Ishikawa (cell line): Measurements from ENCODE around the gene MYO1E.

Experiments used
- RAD21 ChIP-seq: IDR thresholded peaks from 2 replicates; pipeline ENCODE4 v1.6.1; 2012; ENCODE audit warnings: low read depth
- TEAD4 ChIP-seq: IDR thresholded peaks from 2 replicates; pipeline ENCODE4 v1.6.1; 2012
- TF ChIP-seq, protein P1 (sequence below): IDR thresholded peaks from 2 replicates; pipeline ENCODE4 v1.6.1; 2012

DNA sequence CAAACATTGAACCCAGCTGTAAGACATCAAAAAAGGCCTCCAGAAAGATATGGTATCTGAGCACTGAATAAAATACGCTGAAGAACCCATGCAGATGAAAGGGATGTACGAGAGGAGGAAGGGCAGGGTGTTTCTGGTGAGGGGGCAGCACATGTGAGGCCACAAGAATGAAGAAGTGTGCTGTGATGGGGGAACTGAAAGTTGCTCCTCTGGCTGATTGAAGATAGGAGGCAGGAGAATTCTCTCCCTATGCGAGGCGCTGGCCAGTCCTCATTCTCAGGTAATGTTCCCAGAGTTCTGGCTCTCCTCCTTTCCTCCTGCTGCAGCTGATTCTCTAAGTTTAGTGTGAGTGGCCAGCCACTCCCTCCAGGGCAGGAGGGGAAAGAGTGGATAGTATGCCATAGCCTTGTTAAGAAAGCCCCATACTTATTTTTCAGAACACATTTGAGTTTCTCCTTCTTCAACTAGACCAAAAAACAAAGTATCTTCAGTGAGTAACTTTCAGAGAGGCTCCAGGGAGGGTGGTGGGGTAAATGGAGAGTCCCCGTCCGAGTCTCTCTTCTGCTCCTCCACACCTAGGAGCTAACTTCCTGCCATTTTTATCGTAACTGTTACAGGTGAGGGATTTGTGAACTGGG, 26.9 kb upstream of the MYO1E start:
- TF ChIP-seq, protein P1, sequence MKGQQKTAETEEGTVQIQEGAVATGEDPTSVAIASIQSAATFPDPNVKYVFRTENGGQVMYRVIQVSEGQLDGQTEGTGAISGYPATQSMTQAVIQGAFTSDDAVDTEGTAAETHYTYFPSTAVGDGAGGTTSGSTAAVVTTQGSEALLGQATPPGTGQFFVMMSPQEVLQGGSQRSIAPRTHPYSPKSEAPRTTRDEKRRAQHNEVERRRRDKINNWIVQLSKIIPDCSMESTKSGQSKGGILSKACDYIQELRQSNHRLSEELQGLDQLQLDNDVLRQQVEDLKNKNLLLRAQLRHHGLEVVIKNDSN: no peak
- TF ChIP-seq TEAD4 (no peak), RAD21 (no peak)
